Right forelimb (tissue), 1 donor: ENCODE results near the gene SMIM36.
"Not testable (repeated sequence)": the region's sequence is repeated elsewhere in the genome, so short reads cannot be mapped to it uniquely, and the experiment has no call there.

Source experiments
- DNase-seq: peaks from one replicate; pipeline ENCODE4 v3.0.0-alpha.2; 2018

The SMIM36 gene

DNA sequence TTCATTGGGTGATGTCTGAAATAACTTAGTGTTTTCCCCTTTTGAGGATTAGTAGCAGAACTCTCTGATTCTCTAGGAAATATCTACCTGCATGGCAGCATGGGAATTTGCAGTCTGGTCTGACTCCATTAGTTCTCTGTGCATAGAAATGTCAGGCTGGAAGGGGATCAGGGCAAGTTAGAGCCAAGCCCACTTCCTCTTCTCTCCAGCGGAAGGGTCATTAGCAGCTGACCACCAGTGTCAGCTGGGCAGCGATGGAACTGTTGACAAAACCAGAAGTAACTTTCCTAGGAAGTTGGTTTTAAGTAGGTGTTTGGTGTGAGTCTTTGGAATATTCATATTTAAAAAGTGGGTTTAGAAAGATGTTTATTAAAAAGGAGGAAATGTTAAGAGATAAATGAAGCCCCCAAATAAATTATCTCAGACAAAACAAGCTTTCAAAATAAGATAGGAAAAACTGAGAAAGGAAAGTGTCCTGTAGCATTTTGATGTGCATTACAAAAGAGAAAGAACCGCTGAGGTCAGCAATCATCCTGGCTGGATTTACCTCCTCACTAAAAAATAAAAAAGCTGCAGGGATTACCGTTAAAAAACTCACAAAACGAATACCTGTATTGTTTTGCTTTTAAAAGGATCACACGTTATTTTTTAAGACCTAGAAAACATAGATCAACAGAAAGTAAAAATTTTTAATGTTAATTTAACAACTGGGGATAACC lies 57.3 kb downstream of the SMIM36 start:
- no peak for DNase-seq

DNA sequence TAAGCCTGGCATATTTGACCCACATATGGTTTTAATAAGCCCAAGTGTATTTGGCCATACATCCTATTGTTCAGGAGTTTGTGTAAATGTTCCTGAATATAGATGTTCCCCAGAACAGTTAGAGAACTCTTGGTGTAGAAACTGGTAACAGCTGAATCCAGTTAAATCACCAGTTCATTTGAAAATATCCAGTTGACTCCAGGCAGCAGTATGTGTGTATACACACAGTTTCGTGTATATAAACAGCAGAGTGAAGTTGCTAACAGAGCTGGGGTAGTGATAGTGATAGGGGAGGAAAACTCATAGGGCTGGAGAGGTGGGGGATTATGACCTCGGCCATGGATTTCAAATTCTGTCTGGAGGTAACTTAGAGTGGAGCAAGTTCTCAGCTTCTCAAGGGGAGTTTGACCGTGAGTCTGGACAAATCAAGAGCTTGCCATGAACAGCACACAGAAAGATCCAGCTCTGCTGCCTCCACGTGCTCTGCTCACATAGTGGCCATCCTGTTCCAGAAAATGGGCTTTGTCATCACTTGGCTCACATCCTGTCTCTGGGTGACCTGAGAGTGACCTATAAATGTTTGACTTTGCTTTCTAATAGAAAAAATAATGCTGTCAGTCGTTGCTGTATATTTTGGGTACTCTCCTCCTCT lies 59.0 kb downstream of the SMIM36 start:
- DNase-seq = no peak

DNA sequence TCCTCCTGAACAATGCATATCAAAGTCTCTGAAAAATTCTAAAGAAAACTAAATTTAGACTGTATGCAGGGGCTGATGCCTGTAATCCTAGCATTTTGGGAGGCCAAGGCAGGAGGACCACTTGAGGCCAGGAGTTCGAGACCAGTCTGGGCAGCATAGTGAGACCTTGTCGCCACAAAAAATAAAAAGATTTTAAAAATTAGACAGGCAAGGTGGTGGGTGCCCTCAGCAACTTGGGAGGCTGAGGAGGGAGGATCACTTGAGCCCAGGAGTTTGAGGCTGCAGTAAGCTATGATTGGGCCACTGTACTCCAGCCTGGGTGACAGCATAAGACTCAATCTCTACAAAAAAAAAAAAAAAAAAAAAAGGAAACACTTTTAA lies 59.5 kb downstream of the SMIM36 start:
- no peak for DNase-seq

DNA sequence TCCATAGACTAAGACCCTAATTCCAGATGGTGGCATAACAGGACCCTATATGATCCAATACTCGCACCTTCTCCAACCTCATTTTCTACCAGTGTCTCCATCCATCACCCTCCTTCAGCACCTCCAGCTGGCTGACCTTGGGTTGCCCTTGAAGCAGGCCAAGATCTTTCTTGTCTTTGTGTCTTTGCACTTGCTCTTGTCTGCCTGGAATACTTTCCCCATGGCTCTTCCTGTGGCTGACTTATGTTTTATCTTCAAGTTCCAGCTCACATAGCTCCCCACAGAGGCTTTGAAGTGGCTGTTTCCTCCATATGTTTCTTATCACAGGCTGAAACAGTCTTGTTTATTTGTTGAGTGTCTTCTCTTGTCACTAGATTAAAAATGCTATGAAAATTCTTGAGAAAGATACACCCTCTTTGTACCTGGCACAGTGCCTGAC lies 60.0 kb downstream of the SMIM36 start:
- no peak for DNase-seq

DNA sequence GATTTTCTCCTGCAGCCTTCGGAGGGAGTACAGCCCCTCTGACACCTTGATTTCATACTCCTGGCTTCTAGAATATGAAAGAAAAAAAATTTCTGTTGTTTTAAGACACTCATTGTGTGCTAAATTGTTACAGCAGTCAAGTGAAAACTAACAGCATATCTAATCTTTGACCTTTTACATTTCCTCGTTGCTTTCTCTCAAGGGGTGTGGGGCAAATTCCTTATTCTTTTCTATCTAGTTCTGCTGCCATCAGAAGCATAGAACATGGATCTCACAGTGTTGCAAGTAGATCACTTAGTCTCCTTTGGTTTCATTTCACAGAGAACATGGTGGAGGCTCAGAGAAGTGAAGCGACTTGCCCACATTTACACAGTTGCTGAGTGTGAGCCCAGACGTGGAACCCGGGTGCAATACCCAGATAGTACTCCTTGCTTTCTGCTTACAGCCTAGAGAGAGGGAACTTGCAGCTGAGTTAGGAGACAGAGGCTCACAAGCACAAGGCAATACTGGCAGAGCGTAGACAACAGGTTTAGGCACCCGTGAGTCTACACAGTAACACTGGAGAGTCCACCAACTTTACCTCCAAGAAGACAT lies 60.9 kb downstream of the SMIM36 start:
- DNase-seq = no peak

DNA sequence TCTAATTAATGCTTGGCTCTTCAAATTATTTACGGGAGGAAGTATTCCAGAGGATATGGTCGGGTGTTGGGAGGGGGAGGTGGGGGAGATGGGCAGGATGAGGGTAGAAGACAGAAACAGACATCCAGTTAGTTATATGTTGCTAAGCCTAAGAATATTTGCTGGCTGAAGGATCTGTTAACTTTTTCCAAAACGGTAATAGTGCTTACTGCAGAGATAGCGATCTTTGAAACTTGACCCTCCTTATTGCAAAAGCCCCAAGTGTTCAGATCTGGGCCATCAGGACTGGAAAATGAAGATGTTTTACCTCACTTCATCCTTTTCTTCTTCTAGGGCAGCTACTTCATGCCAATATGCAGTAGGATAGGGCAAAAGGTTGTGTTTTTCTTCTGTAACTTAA lies 62.6 kb downstream of the SMIM36 start:
- no peak for DNase-seq

DNA sequence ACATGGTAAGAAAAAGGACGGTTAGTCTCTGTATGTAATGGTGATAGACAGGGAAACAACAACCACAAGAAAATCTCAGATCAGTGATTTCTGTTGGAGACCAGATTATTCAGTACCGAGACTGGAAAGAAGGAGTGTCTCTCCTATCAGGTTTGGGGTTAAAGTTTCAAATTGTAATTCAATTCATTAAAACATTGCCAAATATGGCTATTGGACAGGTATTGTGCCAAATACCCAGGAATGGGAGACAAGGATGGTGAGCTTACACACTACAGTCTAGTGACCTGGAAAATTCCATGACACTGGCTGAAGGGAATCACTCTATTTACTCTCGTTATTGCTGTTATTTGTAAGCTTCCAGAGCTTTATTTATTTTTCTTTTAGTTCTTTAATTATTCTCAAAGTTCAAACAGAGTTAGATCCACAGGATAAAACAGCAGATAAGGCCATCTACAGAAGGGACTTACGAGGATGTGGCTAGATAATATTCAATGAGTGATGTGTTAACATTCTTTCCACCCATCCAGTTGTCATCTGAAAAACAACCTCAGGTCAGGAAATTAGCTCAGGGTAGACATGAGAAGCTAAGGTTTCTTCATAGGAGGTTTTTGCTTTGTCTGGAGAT lies 64.6 kb downstream of the SMIM36 start:
- no peak for DNase-seq

DNA sequence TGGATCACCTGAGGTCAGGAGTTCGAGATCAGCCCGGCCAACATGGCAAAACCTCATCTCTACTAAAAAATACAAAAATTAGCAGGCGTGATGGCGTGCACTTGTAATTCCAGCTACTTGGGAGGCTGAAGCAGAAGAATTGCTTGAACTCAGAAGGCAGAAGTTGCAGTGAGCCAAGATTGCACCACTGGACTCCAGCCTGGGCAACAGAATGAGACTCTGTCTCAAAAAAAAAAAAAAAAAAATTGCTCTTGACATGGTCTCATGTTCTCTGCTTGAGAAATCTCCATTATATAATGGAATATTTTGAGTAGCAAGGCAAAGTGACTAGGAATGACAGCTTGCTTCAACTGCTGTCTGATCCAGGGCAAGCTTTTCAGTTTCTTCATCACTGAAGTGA lies 65.2 kb downstream of the SMIM36 start:
- DNase-seq = not testable (repeated sequence)

DNA sequence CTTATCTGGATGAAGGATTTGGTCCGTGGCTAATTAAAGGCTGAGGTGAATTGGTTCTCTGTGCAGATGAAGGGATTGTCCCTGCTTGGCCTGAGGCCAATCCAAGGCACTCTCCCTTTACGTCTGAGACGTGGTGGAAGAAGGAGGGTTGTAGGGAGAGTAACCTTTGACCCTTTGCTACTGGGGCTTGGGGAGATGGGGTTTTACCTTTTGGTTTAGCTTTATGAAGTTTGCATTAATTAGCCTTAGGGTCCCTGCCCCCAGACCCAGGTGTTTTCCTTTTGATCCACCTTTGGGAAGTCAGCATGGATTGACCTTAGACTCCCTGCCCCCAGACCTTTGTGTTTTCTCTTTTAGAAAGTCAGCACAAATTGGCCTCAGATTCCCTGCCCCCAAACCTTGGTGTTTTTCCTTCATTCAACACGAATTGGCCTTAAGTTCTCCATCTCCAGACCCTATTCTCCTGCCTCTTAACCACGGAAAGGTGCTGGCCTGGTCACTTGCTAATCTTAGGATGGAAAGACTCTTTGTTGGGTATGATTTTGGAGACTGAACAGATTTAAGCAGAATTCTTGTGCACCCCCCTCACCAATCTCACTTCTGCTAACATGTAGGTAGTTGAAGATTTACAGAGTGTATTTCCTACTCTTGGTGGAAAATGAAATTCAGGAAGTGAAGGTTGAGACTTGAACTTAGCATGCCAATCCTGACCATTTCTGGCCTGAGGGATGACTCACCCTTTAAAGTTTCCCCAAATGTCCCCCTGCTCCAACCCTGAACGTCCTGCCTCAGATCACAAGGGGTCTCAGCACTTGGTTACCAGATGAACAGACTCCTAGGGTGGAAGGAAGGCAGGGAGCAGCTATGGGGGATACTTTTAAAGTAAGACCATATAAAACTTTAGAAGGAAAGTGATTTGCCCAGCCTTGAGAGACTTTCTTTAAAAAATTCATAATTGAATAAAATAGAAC lies 66.5 kb downstream of the SMIM36 start:
- no peak for DNase-seq

DNA sequence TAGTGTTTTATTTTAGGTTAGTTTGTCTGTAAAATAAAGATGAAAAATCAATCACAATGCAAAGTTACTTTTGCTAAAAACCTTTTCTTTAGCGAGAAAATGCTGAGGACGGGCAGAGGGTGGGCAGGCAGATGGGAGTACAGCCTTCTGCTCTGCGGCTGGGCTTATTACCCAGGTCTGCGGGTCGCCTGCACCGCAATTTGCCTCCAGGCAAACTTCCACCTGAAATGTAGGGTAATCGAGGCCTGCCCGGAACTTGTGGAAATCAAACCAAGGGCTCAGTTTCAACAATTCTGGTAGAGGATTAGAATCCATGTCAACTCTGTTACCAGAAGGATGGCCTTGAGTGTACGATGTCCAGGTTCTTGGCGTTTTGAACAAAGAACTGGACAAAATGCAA lies 67.3 kb downstream of the SMIM36 start:
- no peak for DNase-seq

DNA sequence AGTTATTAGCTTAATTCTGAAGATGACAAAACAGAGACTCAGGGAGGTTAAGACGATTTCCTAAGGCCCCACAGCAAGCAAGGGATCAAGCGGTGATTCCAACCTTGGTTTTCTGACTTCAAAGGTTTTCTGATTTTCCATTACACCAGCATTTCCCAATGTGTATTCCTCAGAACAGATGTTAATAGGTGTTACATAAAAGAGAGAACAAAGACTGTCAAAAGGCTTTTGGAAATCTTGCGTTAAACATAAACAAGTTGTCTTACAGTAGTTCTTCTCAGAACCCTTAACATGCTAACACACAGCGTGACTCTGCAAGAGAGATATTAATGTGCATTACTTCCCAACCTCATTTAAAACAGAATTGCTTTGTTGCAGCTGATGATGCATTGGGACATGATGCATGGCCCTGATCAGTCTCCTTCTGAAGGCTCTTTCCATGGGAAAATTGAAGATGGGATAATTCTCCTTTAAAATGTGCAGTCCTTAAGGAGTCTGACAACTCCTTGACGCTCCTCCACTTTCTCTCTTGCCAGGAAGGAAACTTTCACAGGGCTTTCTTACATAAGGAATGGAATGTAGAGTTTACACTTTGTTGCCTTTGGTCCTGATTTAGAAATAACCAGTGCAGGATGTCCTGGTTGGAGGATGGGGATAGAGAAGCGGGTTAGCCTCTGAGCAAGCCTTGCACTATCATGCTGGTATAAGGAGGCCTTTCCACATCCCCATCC lies 68.1 kb downstream of the SMIM36 start:
- no peak for DNase-seq

DNA sequence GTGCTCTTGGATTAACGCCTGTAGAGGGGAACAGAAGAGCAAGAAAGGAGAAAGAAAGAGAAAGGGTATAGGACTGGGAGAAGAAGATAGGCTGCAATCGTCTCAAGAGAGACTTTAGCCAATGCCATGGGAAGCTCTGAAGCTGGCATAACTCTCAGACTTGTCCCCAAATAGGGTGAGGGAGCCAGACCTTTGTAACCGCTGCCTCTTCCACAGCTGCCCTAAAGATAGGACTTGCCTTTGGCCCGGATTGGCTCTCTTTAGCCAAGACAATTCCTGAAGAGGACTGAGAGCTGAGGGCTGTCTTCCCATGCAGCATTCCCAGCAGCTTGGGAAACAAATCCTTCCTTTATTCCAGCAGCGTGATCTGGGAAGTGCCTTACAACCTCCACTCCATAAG lies 68.8 kb downstream of the SMIM36 start:
- DNase-seq = no peak

DNA sequence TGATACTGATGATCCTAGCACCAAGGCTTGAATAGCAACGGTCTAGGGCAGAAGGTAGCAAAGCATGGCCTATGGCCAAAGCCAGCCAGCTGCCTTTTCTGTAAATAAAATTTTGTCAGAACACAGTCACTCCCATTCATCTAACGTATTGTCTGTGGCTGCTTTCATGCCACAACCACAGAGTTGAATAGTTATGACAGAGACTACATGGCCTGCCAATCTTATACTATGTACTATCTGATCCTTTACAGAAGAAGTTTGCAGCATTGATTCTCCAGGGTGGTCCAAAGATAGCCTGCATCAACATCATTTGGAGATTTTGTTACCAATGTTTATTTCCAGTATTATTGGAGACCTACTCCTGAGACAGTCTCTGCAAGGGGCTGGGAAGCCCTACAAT lies 69.7 kb downstream of the SMIM36 start:
- DNase-seq = no peak

DNA sequence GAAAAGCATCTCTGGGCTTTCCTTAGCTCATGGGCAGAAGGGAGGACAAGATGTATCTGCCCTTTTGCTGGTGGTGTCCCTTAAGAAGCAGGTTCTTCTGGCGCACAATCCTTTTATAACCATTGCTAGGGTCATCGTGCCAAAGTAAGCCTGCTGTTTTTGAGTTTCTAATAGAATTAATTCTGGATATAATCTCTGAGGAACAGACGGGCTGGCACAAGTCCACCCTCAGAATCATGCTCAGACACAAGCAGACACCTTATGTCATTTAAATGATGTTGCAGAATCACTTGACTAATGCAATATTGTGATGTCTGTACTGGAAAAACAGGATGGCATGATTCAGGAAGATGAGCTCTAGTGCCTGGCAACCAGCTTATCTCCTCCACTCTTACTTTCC lies 70.9 kb downstream of the SMIM36 start:
- no peak for DNase-seq

DNA sequence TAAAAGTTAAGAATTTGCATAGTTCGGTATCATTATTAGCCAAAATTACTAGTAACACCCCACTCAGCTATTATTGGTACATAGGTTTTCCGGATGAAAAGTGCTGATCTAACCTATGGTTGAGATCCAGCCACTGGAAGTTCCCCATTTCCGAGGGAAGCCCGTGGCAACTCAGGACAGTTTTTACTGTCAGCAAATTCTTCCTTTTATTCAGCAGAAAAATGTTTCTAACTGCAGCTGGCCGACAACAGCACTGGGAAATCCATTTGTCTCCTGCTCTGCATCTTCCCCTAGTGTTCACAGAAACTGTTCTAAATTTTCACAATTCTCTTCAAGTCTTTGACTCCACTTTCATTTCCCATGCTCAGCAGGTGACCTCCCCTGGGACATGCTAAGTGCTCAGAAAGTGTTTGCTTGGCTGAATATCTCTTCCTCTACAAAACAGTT lies 74.1 kb downstream of the SMIM36 start:
- no peak for DNase-seq

DNA sequence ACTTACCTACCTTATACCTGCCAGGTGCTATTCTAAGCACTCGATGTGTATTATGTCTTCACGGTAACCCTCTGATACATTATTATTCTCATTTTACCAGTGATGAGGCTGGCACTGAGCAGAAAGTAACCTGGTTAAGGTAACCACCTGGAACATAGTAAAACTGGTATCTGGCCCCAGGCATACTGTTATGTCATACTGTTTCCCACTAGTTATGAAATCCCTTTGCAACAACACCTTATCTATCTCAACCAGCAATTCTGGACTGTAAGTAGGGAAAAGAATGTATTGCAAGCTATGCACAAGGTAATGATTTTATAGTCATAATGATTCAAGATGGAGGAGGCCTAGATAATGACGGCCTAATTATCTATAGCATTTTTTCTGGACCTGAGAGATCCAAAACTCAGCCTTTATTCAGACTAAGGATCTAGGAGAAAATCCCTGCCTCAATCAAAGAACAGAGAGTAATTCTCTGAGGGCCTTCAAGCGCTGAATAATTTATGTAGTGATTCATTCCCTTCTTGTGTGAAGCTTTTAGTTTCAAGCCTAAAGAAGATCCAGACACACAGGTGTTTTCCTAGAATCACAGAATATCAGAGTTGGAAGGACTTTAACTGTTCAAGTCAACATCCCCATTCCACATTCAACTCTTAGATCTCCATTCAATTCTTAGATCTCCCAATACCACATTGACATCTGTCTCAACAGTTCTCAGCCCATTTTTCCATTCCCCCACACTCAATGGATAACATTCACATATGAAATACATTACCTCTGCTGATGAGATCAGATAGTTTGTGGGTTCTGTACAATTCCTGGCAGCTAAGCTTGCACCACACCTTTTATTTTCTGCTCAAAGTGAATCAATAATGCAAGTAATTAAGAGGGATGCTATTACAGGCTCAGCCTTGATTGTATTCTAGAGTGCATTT lies 74.8 kb downstream of the SMIM36 start:
- DNase-seq = no peak

DNA sequence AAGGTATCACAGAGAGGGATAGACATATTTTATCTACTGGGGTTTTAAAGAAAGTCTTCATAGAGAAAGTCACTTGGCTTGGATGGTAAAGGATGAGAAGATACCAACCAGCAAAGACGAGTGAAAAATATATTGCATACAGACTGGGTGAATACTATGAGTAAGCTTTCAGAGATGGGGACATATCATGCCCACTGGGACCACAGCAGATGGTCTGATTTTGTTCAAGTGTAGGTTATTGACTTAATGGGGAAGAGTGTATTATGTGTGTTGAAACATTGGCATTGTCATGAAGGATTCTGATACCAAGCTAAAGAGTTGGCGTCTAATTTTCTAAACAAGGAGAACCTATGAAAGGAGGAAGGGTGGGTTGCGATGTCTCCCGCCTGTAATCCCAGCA lies 75.8 kb downstream of the SMIM36 start:
- DNase-seq = no peak

DNA sequence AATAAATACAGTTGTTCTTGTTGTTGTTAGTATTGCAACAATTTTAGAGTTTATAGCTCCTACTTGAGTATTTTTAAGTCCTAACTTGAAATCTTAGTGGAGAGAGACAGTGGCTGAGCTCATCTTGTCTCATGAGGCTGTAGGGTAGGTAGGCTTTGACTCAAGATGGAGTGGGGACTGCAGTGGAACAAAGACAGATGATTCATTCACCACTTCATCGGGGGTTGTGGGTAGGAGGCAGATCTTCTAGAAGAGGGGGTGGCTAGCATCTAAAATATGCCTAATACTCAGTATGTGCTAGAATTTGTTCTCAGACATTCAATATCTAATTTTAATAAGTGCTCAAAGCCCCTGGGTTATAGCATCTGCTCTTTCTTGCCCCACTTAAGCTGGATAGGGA lies 76.5 kb downstream of the SMIM36 start:
- no peak for DNase-seq

DNA sequence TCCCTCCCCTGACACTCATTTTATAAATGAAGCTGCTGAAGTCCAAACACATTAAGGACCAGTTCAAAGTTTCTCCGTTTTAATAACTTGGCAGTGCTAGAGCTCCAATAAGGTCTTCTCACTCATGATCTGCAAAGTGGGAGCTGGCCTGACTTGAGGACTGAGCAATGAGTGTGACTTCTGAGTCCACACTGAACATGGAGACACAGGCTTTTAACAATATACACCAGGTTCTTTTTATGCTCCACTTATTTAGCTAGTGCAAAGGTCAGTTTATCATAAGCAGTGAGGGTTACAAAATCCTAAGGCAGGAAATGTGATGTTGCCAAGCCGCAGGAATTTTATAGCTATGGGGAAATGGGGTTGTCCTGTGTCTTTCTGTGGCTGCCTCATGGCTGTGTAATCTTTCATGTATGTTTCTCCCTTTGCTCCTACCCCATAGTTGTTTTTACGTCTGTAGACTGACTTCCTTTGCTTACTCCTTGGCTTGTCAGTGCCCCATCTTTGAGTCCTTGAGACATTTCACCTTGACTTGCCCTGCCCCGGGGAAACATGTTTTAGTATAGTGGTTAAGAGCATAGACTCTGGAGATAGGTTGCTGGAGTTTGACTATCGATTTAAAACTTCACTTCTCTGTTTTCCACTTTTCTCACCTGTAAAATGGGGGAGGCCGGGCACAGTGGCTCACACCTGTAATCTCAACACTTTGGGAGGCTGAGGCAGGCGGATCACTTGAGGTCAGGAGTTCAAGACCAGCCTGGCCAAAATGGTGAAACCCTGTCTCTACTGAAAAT lies 77.4 kb downstream of the SMIM36 start:
- DNase-seq = no peak
